HG02840 (cell line): ENCODE results near the gene WNT16.
A peak's percentile ranks its signal among the peaks of the same experiment; 100 is the strongest.
"Not testable (repeated sequence)": the region's sequence is repeated elsewhere in the genome, so short reads cannot be mapped to it uniquely, and the experiment has no call there.

ENCODE experiments used
- ATAC-seq: cut with Tn5 transposase; IDR thresholded peaks from one replicate; pipeline ENCODE4 v1.9.1; 2021; ENCODE audit warnings: mild to moderate bottlenecking, moderate library complexity, moderate number of reproducible peaks; ENCODE audit not compliant: unreplicated experiment, low FRiP score

WNT16 gene

GRCh38 chr7:121305109-121305508, 23.7 kb upstream of the WNT16 start:
- ATAC-seq: no peak

GRCh38 chr7:121306565-121306964, 22.2 kb upstream of the WNT16 start:
- ATAC-seq: no peak

DNA sequence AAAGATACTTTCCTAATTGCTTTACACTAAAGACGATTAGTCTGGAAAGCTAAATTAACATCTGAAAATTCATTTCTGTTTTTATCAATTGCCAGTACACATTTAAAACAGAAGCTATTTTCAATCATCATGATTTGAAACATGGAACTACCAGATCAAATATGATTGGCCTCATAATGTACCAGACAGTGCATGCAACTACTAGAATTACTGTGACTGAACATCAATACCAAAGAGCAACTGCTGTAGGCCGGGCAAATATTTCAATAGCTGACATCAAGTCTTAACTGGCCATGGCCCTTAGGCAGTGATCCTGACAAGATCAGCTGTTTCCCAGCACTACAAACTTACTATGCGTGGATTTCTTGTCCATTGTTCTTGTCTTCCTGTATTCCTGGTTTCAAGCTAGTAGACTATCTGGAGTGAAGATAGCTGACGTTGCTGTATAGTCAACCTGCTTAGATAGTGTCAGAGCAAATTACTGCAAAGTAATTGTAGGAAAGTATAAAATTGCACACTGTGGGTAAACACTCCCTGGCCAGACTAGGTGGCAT, 21.7 kb upstream of the WNT16 start:
- no peak for ATAC-seq

GRCh38 chr7:121313220-121313792, 15.5 kb upstream of the WNT16 start:
- ATAC-seq: peak; percentile 6

DNA sequence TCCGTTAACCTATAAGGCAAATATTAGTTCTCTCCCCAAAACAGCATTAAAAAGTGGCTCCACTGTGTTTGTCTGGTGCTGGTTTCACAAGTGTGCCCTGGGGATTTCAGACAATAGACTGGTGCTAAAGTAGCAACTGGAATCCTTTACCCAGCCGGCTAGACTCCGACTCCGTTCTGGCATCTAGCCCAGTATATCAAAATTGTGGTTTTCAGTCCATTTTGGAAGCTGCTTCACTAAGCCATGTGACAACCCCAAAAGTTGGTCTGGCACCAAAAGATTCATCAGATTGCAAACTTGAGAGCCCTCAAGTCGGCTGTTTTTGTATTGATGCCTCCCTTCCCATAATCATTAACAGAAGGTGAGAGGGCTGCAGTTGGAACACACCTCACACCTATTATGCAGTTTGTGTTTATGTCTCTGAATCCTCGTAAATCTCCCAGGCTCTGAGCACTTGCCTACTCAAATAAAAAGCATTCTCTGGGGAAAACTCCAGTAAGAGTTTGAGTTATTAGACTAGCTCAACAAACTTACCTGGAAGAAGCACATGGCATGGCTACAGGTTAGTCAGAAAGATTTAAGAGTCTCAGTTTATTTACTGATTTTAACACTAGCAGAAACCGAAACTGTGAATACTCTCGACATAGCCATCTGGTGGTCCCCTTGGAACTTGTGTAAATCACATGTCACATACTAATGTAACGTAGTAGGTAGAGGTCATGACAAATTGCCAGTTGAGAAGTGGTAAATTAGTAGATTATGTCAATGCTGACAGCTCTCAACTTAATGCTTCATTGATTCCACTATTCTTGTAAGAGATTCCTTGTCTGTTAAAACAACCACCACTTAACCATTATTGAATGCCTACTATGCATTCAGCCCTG, 14.8 kb upstream of the WNT16 start:
- peak; percentile 89 for ATAC-seq

- ATAC-seq: not testable (repeated sequence)
Observed at GRCh38 chr7:121315170-121315569, 13.6 kb upstream of the WNT16 start.

DNA sequence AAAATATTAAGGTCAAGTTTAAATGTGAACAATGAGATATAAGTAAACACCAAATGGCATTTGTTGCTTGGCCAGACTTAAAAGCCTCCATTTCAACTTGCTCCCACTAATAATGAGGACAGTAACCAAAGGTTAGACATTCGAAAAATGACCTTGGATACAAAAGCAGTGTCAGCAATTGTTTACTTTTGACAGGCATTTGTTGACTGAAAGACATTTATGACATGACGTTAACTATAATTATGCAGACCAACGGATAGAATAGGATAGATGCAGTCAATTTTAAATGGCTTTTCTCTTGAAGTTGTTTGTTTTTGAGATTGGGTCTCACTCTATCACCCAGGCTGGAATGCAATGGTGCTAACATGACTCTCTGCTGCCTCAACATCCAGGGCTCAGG, 6.3 kb upstream of the WNT16 start:
- ATAC-seq: no peak

DNA sequence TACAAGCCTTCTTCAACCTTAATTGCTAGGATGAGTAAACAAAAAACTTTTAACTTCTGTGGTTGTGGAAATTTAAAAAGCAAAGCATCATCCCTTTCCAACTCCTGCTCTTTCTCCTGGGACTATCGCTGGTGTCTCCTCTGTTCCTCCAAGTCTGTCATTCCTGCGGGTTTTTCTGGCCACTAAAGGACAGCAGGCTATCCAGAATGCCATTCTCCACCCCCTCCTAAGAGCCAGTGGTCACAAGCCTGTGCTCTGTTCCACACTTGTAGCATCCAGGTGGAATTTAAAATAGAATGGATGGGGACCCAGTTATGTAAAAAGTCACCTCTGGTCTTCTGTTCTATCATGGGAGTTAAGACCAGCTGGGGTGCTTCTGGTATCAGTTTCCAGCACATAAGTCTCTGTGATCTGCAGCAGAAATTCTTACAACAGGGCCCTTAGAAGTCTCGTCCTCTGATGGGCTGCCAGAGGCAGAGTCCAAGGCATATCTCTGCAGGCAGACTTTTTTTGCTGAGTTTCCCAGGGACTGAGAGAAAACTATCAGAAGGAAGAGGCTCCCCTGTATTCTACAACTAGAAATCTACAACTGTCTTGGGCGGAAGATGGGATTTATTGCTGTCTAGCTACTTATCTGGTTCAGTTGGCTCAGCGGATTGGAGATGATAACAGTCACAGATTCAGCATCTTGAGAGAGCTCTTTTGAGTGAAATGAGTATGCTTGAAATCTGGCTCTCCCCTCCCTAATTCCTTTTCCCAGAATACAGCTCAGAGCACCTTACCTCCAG, 5.1 kb upstream of the WNT16 start:
- ATAC-seq: no peak

- no peak for ATAC-seq
Observed at GRCh38 chr7:121327671-121328070, 1.1 kb upstream of the WNT16 start.

DNA sequence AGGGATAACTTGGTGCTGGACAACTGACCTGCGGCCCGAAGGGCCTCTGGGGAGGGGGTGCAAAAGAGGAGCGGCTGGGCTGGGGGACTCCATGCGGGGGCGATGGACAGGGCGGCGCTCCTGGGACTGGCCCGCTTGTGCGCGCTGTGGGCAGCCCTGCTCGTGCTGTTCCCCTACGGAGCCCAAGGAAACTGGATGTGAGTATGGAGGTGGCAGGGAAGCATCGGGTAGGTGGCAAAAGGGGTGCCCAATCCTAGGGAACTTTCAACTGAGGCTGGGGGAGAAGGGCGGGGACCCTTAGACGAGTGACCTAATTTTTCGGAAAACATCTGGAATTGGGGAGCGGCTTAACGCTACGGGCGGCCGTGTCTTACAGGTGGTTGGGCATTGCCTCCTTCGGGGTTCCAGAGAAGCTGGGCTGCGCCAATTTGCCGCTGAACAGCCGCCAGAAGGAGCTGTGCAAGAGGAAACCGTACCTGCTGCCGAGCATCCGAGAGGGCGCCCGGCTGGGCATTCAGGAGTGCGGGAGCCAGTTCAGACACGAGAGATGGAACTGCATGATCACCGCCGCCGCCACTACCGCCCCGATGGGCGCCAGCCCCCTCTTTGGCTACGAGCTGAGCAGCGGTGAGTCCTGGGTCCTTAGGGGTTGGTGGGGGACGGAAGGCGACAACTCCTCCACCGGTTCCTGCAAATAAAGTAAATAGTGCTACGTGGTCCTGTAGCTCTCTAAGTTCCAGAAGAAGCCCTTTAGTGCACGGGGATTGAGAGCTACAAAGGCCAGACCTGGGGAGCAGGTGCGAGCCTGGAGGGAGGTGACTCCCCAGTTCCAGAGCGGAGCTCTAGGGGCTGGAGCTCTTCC, 622 bp downstream of the WNT16 start:
- no peak for ATAC-seq

DNA sequence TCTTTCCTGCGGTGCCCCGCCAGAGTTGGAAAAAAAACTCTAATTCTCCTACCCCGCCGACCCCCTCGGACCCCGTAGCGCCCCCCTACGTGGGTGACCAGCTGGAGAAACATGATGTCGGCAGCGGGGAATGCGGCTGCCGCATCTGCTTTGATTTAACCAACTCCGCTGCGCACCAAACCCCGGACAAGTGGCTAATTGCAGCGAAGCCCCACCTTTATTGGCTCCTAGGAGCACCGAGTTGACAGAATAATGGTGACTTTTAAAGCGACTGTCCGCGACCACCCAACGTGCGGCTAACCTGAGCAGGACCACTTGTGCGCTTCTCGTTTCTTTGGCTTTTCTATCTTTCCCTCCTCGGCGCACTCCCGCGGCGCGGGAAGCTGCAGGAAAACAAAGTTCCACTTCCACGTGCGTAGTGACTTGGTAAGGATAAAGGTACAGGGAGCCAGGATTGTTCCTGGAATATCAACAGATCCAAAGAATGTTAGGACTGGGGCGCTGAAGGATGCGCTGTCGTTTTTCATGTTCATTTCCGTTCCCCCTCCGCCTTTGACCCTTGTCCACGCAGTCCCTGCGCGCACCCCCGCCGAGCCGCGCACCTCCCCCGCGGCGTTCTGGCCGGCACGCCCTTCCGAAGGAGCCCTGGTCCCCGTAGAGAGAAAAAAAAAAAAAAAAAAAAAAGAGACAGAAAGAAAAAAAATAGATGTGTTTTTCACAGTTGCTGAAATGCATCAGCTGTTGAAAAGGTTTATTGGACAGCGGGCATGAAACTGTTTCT, 1.4 kb downstream of the WNT16 start:
- no peak for ATAC-seq

DNA sequence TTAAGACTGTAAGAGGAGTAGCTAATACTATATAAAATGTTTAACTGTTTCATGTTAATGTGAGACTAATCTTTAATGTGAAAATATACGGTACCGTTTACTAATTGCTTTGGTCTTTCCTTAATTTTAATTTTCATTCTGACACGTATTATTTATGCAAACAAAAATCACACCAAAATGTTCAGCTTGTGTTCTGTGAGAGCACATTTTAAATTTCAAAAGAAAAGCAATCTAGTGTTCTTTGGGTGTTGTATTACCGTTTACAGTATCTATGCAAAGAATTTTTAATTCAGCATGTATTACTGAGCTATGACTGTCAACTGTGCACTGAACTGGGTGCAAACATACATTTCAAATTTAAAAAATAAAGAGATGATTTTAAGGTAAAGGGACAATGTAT, 2.2 kb downstream of the WNT16 start:
- ATAC-seq: no peak

- no peak for ATAC-seq
Observed at GRCh38 chr7:121331574-121331973, 2.8 kb downstream of the WNT16 start.

DNA sequence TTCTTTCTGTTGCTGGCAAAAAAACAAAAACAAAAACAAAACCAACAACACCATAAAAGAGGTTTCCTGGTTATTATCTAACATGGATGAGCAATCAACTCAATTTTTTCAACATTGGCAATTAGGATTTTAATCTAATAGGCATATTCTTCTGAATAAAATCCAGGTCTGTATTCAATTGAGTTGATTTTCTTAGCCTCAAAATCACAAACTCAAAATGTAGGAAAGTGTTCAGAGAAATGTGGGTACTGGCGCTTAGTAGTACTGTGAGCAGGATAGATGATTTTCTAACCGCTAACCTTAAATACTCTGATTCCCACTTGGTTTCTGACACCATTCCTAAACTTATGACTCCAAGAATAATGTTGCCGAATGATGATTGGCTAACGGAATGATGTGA, 5.6 kb downstream of the WNT16 start:
- no peak for ATAC-seq

DNA sequence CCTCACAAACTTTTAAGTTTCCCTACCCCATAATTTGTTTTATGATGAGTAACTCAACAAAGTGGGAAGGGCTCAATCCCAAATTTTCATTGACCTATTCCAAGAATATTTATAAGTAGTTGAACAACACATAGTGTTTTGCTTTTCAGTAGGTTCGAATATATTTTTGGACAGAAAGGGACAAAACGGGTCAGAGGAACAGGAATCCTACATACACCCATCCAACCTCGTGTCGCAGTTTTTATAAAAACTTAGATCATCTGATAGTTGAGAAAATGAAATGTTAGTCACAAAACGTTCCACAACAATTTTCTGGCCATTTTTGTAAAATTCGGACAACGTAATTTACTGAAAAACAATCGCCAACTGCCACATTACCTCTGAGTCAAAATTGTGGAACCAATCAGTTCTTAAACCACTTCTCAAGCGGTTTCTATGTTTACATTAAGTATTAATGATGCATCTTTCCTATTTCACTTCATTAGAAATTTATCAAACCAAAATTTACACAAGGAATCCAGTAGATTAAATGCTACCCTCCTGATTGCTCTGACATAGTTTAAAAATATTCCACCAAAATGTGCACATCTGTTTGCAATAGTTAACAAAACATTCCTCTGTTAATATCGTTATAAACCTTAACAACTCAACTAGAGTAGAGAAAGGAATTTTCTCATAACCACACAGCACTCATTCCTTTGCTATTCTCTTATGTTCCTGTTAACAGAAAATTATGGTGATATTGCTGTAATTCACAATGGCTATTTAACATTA, 6.3 kb downstream of the WNT16 start:
- ATAC-seq: no peak

- no peak for ATAC-seq
Observed at GRCh38 chr7:121336579-121336978, 7.8 kb downstream of the WNT16 start.

GRCh38 chr7:121337398-121337797, 8.6 kb downstream of the WNT16 start:
- no peak for ATAC-seq

DNA sequence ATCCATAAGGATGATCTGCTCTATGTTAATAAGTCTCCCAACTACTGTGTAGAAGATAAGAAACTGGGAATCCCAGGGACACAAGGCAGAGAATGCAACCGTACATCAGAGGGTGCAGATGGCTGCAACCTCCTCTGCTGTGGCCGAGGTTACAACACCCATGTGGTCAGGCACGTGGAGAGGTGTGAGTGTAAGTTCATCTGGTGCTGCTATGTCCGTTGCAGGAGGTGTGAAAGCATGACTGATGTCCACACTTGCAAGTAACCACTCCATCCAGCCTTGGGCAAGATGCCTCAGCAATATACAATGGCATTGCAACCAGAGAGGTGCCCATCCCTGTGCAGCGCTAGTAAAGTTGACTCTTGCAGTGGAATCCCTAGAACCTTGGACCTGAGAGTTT, 10.3 kb downstream of the WNT16 start:
- no peak for ATAC-seq

DNA sequence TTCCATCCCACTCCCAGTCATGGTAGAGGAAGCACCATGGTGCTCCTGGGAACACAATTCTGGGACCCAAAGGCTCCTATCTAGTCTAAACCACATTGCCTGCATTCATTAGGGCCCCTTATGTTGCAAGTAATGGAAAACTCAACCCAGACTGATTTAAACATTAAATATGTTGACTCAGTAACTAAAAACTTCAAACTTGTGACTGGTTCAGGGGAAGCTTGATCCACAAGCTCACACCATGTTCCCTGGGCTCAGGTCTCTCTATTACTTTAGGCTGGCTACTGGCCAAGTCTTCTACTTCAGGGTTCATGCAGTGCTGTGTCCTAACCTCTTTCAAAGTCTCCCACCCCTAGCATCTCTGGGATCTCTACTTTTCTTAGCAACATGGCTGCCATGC, 13.1 kb downstream of the WNT16 start:
- ATAC-seq: no peak
